Skeletal muscle cell (primary cell): ENCODE data around the gene SOWAHA.

ENCODE experiments used
- DNase-seq: peaks from one replicate; pipeline ENCODE4 v3.0.0-alpha.2; 2010; ENCODE audit warnings: low read depth
- H3K4me3 ChIP-seq: 2 replicates; pipeline ENCODE4 v1.5.1; 2011; ENCODE audit warnings: low read depth, mild to moderate bottlenecking, control low read depth, low read length, moderate library complexity

SOWAHA gene

DNA sequence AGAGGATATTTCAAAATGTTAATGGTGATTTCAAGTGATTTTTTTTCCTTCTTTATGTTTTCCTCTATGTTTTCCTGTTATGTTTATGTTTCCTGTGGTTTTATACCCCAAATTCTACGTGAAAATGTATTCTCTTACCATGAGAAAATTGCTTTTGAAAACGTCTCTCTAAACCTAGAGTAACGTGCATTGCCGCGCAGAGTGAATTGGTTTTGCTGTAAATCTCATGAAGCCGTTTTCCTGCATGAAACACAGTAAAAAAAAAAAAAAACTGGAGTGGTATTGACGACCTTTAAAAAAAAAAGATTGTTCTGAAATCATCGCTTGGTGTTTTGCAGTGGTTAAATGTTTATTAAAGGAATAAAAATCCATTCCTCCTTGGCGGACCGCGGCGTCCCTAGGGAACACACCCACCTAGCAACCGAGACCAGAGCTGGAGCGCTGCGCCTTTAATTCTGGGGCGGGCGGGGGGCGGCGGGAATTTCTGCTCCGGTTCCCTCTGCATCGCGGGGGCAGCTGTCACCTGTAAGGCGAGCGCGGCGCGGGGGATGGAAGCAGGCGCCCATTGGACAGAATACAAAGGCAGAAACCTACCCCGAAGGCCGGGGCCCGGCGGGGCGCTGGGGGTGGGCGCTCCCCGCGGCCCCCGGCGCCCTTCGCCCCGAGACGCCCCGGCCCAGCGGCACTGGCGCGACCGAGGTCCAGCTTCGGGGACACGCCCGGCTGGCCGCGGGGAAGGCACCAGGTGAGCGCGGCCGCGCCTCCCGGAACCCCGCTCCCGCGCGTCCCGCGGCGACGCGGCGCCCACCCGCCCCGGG, at the start of gene SOWAHA:
TSS of gene SOWAHA (plus strand) at position 522 of the 818 bp plus-strand sequence. CDS start 320 bp downstream, outside the sequence.
- DNase-seq = no peak
- peak within 1 kb of the TSS; percentile 26 for H3K4me3 ChIP-seq

GRCh38 chr5:132764051-132764450, 49.1 kb upstream of the SOWAHA start:
- DNase-seq = no peak
- H3K4me3 ChIP-seq = no peak overlapping the region

GRCh38 chr5:132764671-132765238, 48.3 kb upstream of the SOWAHA start:
- no peak overlapping the region for H3K4me3 ChIP-seq
- DNase-seq = no peak

DNA sequence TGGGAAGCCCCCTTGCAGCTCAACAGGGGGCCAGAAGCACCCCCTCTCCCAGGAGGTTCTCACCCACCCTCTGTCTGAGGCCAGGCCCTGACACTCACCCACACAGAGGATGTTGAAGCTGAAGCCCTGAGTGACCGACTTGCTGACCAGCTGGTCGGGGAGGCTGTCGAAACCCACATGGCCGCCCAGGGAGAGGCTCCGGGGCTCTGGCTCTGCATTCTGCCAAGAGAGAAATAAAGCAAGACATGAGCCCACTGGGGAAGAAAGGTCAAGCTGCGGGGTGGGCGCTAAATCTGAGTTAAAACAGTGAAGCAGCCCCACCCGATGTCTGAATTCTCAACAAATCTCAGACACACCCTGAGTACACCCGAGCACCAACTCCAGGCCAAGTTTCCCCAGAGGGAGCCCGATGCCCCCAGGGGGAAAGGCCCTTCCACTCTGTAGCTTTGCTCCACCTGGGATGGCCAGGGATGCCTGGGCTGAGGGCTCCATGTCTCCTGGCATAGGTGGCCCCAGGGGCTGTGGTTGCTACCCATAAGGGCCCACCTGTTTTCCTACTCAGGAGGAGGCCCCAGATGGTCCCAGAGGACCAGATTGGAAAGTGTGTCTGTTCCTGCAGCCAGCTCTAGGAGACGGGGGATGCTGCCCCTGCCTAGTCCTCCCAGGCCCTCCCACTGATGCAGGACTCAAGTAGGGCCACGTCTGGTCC, 47.6 kb upstream of the SOWAHA start:
- no peak overlapping the region for H3K4me3 ChIP-seq
- DNase-seq = no peak

GRCh38 chr5:132766020-132766805, 46.9 kb upstream of the SOWAHA start:
- no peak overlapping the region for H3K4me3 ChIP-seq
- DNase-seq = no peak

GRCh38 chr5:132766806-132767055, 46.4 kb upstream of the SOWAHA start:
- no peak overlapping the region for H3K4me3 ChIP-seq
- DNase-seq = no peak

DNA sequence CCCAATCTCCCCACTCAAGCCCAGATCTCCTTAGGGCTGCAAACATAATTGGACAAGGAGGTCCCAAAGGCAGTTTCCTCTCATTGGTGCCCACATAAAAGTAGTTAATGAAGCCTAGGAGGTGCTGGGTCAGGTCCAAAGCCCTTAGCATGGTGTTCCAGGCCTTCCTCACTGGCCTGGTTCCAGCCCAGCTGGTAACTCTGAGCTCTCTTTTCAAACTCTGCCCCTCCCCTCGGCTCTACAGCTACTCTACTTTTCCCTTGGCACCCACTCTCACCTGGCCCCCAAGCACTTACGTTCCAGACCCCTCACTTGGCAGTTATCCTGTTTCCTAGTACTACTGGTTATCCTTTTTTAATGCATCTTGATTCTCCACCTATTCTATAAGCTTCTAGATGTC, 46.0 kb upstream of the SOWAHA start:
- H3K4me3 ChIP-seq = no peak overlapping the region

GRCh38 chr5:132768485-132768868, 44.6 kb upstream of the SOWAHA start:
- no peak overlapping the region for H3K4me3 ChIP-seq
- DNase-seq = no peak

More for the DNA sequence above, 46.0 kb upstream of the SOWAHA start:
- no peak for DNase-seq

DNA sequence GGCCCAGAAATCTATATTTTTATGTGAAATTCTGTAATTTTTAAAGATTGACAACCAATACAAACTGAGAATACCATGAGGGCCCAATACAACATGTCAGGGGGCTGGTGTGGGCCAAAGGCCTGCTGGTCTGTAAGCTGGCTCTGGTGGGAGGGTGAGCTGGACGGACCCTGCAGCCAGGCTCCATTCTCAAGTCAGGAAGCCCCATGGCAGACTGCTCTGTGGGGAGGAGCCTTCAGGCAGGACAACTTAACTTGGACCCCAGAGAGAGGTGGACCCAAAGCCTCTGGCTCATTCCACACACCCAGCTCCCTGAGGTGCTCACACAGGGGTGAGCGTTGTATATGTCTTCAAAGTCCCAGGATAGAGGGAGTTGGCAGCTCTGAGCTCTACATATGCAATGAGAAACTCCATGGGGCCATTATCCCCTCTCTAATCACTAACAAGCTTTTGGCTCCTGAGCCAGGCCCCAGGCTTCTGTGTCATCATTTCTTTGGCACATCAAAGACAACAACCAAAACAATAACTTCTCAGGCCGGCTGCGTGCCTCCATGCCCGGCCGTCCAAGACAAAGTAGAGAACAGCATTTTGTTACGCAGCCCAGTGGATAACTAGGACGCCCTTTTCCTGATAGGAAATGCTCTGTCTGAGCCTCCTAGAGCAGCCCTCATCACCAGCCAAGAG, 42.5 kb upstream of the SOWAHA start:
- H3K4me3 ChIP-seq = no peak overlapping the region
- DNase-seq = no peak

DNA sequence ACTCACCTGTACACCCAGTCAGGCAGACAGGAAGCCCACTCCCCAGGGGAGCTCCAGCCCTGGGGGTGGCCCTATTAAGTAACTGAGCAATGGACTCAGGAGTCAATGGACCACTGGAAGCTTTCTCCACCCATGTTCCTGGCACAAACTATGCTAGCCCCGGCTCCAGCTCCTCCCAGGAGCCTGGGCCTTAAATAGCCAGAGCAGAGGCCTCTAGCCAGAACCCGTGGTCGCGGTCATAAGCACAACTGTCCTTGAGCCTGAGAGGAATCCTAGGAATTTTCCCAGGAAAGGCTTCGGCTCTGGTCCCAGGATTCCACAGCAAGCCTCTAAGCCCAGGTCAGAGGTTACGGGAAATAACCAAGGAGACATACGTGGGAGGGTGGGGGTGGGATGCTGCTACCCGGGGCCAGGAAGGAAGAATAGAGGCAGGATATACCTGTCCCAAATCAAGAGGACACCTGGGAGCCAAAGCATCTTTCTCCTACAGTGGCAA, 41.6 kb upstream of the SOWAHA start:
- H3K4me3 ChIP-seq = no peak overlapping the region
- DNase-seq = peak; percentile 32

DNA sequence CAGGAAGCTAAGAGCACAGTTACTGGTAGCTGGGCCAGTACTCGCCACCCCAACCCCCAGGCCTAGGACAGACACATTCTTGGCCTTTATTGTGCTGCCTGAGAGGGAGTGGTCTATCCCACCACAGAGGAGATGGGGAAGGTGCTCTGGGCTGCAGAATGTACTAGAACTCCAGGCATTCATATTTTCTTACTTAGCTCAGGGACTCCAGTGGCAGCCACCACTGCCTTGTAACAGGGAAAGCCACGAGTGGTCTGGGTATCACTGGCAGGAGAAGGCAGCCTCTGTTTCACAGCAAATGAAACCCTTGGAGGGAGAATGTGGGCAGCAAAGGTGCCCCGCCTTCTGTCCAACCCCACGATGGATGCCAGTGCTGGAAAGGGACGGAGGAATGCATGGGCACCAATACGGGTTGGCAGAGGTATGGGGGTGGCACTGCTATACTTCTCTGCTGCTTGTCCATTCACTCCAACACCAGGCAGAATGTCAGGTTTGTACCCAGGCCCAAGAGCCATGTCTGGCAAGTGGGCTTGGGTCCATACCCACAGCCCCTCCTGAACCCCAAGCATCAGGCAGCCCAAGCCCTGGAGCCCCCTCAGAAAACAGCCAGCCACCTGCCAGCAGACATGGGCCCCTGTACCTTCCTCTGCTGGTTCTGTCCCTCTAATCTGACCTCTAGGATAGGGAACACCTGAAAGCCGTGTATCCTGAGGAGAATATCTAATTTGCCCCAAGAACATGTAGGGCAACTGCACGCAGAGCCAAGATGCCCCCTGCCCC, 40.6 kb upstream of the SOWAHA start:
- H3K4me3 ChIP-seq = no peak overlapping the region
- DNase-seq = no peak

DNA sequence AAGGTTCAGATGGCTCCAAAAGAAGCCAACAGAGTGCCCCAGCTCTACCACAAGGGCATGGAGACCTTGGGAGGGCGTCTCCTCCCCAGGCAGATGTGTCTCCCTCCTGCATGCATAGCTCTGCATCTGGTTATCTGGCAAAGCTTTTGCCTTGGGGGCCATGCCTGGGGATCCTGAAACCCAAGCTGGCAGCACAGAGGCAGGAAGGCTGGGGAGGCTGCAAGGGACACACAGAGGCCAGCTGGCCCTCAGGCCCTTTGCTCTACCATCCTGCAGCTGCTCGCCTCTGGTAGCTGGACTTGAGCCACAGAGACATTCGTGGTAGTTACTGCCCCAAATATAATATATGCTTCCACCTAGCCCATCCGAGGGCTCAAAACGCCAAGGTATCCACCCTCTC, 40.0 kb upstream of the SOWAHA start:
- DNase-seq = no peak
- H3K4me3 ChIP-seq = no peak overlapping the region

DNA sequence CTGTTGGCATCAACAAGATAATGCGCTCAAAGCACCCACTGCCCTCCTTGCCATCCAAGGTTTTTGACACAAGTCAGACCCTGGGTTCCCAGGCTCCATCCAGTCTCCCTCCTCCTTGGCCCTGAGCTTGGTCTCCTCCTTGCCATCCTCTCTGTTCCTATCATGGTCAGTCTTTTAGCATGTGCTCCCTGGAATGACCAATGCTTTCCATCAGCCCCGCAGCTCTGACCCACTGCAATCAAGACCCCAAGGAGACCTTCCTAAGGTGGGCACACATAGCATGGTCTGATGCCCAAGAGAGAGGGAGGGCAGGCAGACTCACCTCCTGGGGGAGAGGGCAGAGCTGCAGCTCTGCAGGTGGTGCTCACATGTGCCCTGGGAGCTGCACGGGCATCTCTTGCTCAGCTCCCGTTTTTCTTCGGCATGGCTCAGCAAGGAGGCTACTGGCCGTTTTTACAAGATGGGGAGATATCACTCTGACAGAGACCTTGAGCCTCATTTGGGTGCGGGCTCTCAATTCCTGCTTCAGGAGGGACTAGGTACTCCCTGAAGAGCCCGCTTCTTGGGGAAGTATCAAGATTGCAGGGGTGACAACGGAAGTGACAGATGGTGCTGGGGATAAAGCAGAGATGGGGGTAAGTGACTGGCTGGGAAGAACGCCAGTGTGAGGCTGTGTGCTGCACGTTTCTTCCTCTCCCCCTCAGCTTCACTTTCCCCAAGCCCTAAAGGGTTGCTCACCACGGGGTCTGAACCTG, 39.3 kb upstream of the SOWAHA start:
- no peak overlapping the region for H3K4me3 ChIP-seq

DNA sequence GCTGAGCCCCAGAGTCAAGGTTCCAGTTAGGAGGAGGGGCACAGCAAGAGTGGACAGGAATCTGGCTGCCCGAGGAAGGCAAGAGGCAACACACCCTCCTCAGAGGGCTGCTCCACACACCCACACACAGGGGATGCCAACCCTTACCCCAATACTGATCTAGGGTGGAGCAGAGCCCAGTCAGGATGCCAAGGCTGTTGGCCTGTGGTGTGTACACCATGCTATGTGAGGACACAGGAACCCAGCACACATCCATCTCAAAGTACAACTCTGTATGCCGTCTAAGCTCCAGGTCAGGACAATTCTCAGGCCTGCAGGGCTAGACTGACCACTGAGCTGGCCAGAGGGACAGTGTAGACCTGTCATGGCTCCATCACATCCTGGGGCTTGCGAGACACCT, 38.7 kb upstream of the SOWAHA start:
- DNase-seq = no peak
- no peak overlapping the region for H3K4me3 ChIP-seq

More for the DNA sequence above, 39.3 kb upstream of the SOWAHA start:
- DNase-seq = no peak

DNA sequence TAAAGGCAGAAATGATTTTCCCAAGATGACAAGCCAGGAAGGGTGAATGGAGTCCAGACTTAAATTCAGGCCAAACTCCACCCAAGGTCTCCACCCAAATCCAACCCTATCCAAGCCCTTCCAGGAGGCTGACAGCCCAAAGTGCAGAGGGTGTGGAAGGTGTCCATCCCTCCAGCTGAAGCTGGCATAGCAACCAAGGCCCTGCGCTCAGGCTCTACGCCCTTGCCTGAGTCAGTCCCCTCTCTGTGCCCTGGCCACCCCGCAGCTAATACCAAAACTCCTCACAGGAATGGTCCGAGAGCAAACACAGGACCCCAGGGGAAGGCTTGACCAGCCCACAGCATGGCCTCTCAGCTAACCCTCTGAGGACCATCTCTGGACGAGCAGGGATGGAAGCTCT, 38.2 kb upstream of the SOWAHA start:
- H3K4me3 ChIP-seq = no peak overlapping the region
- DNase-seq = no peak

GRCh38 chr5:132775476-132775961, 37.6 kb upstream of the SOWAHA start:
- DNase-seq = no peak
- H3K4me3 ChIP-seq = peak overlapping the region; percentile 74

DNA sequence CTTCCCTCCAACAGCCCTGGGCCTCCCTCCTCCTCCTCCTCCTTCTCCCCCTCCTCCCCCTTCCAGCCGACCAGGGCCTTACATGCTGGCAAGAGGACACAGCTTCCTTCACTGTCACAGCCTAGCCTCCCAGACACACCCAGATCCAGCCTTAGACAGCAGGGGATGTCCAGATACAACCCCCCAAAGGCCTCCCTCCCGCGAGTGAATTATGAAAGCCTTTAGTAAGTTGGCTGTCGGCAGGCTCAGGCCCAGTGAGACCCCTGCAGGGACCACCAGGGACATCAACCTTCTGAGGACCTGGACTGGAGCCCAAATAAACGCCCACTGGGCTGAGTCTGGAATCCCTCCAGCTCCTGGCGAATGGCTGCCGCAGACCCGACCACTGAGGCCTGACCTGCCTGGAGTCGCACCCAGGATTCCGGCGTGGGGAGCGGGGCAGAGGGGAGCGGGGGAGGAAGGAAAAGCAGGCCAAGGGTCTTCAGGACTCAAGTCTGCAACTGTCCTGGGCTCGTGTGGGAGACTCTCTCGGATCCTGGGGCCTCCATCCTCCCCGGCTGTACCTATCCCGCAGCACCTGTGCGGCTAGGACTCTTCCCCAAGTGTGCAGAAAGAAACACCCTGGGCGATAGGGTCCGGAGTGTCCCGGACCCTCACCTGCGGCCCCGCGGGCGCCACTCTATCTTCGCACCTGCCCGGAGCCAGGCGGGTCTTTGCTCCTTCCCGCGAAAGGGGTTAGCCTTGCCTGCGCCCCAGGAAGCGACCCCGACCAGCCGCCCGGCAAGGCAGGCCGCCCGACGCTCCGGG, 36.8 kb upstream of the SOWAHA start:
- DNase-seq = no peak
- peak overlapping the region; percentile 74 for H3K4me3 ChIP-seq
